NCI-H187 (cell line): ENCODE measurements around the gene PKP1.

Experiments
- DNase-seq, 2 experiments: peaks; one replicate each; lab custom pipeline; 2025; lab: John Stamatoyannopoulos, UW

PKP1 gene

GRCh38 chr1:201328576-201328975 lies 45.3 kb downstream of the PKP1 start:
- DNase-seq: no peak

- DNase-seq: no peak
These were observed 46.0 kb downstream of the PKP1 start for GRCh38 chr1:201329286-201329685.

- DNase-seq: no peak
These were observed 46.5 kb downstream of the PKP1 start for GRCh38 chr1:201329801-201330200.

- DNase-seq: no peak
These were observed 47.2 kb downstream of the PKP1 start for GRCh38 chr1:201330541-201330940.

- no peak for DNase-seq
These were observed 47.9 kb downstream of the PKP1 start for GRCh38 chr1:201331166-201331565.

- DNase-seq: no peak
These were observed 48.7 kb downstream of the PKP1 start for GRCh38 chr1:201332021-201332420.

- DNase-seq: no peak
These were observed 49.5 kb downstream of the PKP1 start for GRCh38 chr1:201332616-201333335.

GRCh38 chr1:201334325-201335173 lies 51.2 kb downstream of the PKP1 start:
- DNase-seq: no peak

- no peak for DNase-seq
These were observed 52.0 kb downstream of the PKP1 start for GRCh38 chr1:201335174-201335870.

- DNase-seq: no peak
These were observed 52.6 kb downstream of the PKP1 start for GRCh38 chr1:201335901-201336300.

- DNase-seq: no peak
These were observed 53.6 kb downstream of the PKP1 start for GRCh38 chr1:201336711-201337450.

- DNase-seq: no peak
These were observed 58.1 kb downstream of the PKP1 start for GRCh38 chr1:201341377-201341776.

GRCh38 chr1:201344206-201345080 lies 61.1 kb downstream of the PKP1 start:
- DNase-seq: no peak

GRCh38 chr1:201345081-201345355 lies 61.7 kb downstream of the PKP1 start:
- no peak for DNase-seq

- no peak for DNase-seq
These were observed 63.1 kb downstream of the PKP1 start for GRCh38 chr1:201346337-201346939.

GRCh38 chr1:201346987-201347386 lies 63.7 kb downstream of the PKP1 start:
- DNase-seq: no peak

GRCh38 chr1:201347498-201348210 lies 64.3 kb downstream of the PKP1 start:
- no peak for DNase-seq

- no peak for DNase-seq
These were observed 64.9 kb downstream of the PKP1 start for GRCh38 chr1:201348211-201348566.

GRCh38 chr1:201349092-201349491 lies 65.8 kb downstream of the PKP1 start:
- no peak for DNase-seq

GRCh38 chr1:201350361-201350725 lies 67.0 kb downstream of the PKP1 start:
- DNase-seq: no peak
